Measurements from ENCODE around the gene LCN10. TPM values are rescaled to one million over a fixed set of nuclear protein-coding genes. Genes with fewer than 3 reads are reported as not detected.

LCN10 gene
- total and polyA plus RNA-seq, 2 of the 13 experiments (the other 11 are each of a cell fraction or from before 2014, with no cell fraction given) = 0.53 to 0.61 TPM

DNA sequence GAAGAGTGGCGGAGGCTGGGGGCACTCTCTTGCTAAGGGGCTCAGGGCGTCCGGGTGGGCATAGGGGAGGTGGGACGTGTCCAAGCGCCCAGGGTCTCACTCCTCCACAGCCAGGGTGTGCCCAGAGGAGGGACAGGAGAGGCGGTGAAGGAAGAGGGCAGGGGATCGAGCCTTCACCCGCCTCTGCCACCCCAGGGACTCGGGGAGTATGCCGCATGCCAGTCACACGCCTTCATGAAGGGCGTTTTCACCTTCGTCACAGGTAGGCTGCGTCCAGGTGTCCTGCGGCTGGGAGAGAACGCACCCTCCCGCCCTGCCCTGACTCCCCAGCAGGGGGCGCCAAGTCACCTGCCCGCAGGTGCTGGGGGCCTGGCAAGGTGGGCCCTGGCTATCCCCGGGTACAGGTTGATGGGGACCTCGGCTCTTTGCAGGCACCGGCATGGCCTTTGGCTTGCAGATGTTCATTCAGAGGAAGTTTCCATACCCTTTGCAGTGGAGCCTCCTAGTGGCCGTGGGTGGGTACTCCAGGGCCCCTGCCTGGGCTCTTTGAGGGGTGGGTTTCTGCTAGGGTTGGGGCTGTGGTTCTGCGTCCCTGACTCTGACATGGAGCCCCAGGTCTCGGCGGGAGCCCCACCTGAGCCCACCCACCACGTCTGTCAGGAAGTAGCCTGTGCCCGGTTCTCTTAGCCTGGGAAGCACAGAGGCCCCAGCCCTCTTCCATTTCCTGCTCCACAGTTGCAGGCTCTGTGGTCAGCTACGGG lies 49.0 kb upstream of the LCN10 start (continued):
- TF ChIP-seq ATF7-NPFF (CRISPR knock-in tag; IDR thresholded peaks at IDR 0.05; ENCODE audit: low read depth) (peak; percentile 57), MBD4 (IDR thresholded peaks at IDR 0.05; ENCODE audit: borderline replicate concordance, low read length) (no peak), ZNF644 (CRISPR knock-in tag; IDR thresholded peaks at IDR 0.05; ENCODE audit: low read depth) (no peak), ZNF691 (CRISPR knock-in tag; IDR thresholded peaks at IDR 0.05; ENCODE audit: borderline replicate concordance, low read depth) (0 out of 2 replicates have a peak, but pooled peaks have one; percentile 20), ZNF782 (CRISPR knock-in tag; IDR thresholded peaks at IDR 0.05; ENCODE audit: borderline replicate concordance) (no peak), ATM (IDR thresholded peaks at IDR 0.05; ENCODE audit: borderline replicate concordance) (no peak), MZF1 (CRISPR knock-in tag; IDR thresholded peaks at IDR 0.05; ENCODE audit: borderline replicate concordance) (0 out of 2 replicates have a peak, but pooled peaks have one; percentile 19), SOX5 (CRISPR knock-in tag; IDR thresholded peaks at IDR 0.05; ENCODE audit: borderline replicate concordance) (no peak), ZNF775 (CRISPR knock-in tag; IDR thresholded peaks at IDR 0.05; ENCODE audit: borderline replicate concordance) (no peak), MAFG (CRISPR knock-in tag; IDR thresholded peaks at IDR 0.05) (no peak), SRSF9 (IDR thresholded peaks at IDR 0.05; ENCODE audit: borderline replicate concordance, insufficient read depth, low read depth, low read length, poor library complexity, severe bottlenecking) (no peak), TEAD2 (CRISPR knock-in tag; IDR thresholded peaks at IDR 0.05) (no peak), ZUFSP (CRISPR knock-in tag; IDR thresholded peaks at IDR 0.05; ENCODE audit: borderline replicate concordance) (no peak), ZKSCAN8 (CRISPR knock-in tag; IDR thresholded peaks at IDR 0.05; ENCODE audit: borderline replicate concordance) (no peak), TCF7L2 (IDR thresholded peaks at IDR 0.05; ENCODE audit: low read depth, low read length) (no peak), EED (CRISPR knock-in tag; IDR thresholded peaks at IDR 0.05) (no peak), KDM5A (IDR thresholded peaks at IDR 0.05; ENCODE audit: borderline replicate concordance, low read length) (peak; percentile 49; the same call in 1 of the 2 replicates), GZF1 (CRISPR knock-in tag; IDR thresholded peaks at IDR 0.05) (0 out of 2 replicates have a peak, but pooled peaks have one; percentile 59), NCOR1 (IDR thresholded peaks at IDR 0.05; ENCODE audit: borderline replicate concordance, low read length) (no peak), ZNF225 (CRISPR knock-in tag; IDR thresholded peaks at IDR 0.05) (0 out of 2 replicates have a peak, but pooled peaks have one; percentile 7), ZNF235 (CRISPR knock-in tag; IDR thresholded peaks at IDR 0.05; ENCODE audit: borderline replicate concordance) (0 out of 2 replicates have a peak, but pooled peaks have one; percentile 61), ZNF350 (CRISPR knock-in tag; IDR thresholded peaks at IDR 0.05; ENCODE audit: borderline replicate concordance, low read depth) (peak; percentile 44; the same call in 1 of the 2 replicates), ZNF570 (CRISPR knock-in tag; IDR thresholded peaks at IDR 0.05; ENCODE audit: borderline replicate concordance) (no peak), DNMT1 (CRISPR knock-in tag; IDR thresholded peaks at IDR 0.05) (no peak), TOE1 (CRISPR knock-in tag; IDR thresholded peaks at IDR 0.05) (no peak; the same call in 1 of the 2 replicates), IRF2 (CRISPR knock-in tag; IDR thresholded peaks at IDR 0.05) (no peak; the same call in 1 of the 2 replicates)
- TF ChIP-seq, protein P1, sequence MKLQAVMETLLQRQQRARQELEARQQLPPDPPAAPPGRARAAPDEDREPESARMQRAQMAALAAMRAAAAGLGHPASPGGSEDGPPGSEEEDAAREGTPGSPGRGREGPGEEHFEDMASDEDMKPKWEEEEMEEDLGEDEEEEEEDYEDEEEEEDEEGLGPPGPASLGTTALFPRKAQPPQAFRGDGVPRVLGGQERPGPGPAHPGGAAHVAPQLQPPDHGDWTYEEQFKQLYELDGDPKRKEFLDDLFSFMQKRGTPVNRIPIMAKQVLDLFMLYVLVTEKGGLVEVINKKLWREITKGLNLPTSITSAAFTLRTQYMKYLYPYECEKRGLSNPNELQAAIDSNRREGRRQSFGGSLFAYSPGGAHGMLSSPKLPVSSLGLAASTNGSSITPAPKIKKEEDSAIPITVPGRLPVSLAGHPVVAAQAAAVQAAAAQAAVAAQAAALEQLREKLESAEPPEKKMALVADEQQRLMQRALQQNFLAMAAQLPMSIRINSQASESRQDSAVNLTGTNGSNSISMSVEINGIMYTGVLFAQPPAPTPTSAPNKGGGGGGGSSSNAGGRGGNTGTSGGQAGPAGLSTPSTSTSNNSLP (IDR thresholded peaks at IDR 0.05; ENCODE audit: low read depth, low read length) = no peak
